Pancreas (tissue), 10 donors: ENCODE data around the gene PSMA7. TPM values are rescaled to one million over a fixed set of nuclear protein-coding genes. Genes with fewer than 3 reads are reported as not detected.
A peak's percentile ranks its signal among the peaks of the same experiment; 100 is the strongest.

Source experiments
- ATAC-seq, 4 donors: fragments of 200-7000 bp; cut with Tn5 transposase; one replicate each; pipeline versions ENCODE4 v1.8.0 to v1.9.1; 2020; ENCODE audit warnings: mild to moderate bottlenecking in 4 of 4, moderate library complexity in 4 of 4
- DNase-seq, 6 donors: peaks; one replicate each; pipeline ENCODE4 v3.0.0-alpha.2; 2020
- FAIRE-seq: peaks from 2 replicates; lab custom pipeline; 2012; peaks lifted over from hg19 to GRCh38; lab: Jason Lieb, UNC
- H3K27ac ChIP-seq, 4 donors: fragments of 200-600 bp; sonication (generic); 1 replicate in 3 of 4; 2 replicates in 1 of 4; pipeline versions ENCODE4 v1.5.0 to v1.8.0; 2020
- H3K27me3 ChIP-seq, 4 donors: fragments of 200-600 bp; one replicate each; pipeline ENCODE4 v1.8.0; 2021
- H3K36me3 ChIP-seq, 3 donors: fragments of 200-600 bp; sonication (generic) in 1 of 3; one replicate each; pipeline versions ENCODE4 v1.5.0 to v1.8.0; 2020 to 2021
- H3K4me1 ChIP-seq, 3 donors: fragments of 200-600 bp; one replicate each; pipeline ENCODE4 v1.8.0; 2021
- H3K4me3 ChIP-seq, 4 donors: fragments of 200-600 bp; sonication (generic) in 2 of 4; one replicate each; pipeline versions ENCODE4 v1.5.0 to v1.8.0; 2020 to 2021
- H3K9me3 ChIP-seq, 4 donors: fragments of 200-600 bp; one replicate each; pipeline ENCODE4 v1.8.0; 2021
- WGBS, 2 donors: extraction: QIAGEN DNeasy Blood & Tissue Kit; methylation state at CpG; one replicate each; pipeline ENCODE4 v1.1.7; 2013; 5-methylcytosine and 5-hydroxymethylcytosine counted together
- intact Hi-C, 3 donors: fragments of 100-400 bp; cut with DNase I; formaldehyde crosslinking; loops; one replicate each; pipeline versions ENCODE4 v1.11.1 to v1.14.2; 2022
- polyA plus RNA-seq, 2 donors: library from polyadenylated mRNA; stranded (reverse); fragments of 200-250 nt; gene quantifications; one replicate each; pipeline ENCODE4 v1.2.3, GENCODE V29; 2013
- total RNA-seq, 6 donors: library from RNA; stranded (reverse); fragmentation: NEBNext Ultra II Directional in 4 of 6; extraction: Animal tissue kit (Norgen Biotek cat#: 25700) in 4 of 6; gene quantifications; one replicate each; pipeline versions ENCODE4 v1.2.1 to v1.2.4, GENCODE V29; 2021 to 2023
- TF ChIP-seq, protein P1 (sequence below), 4 donors: fragments of 200-600 bp; sonication (generic) in 3 of 4; IDR thresholded peaks; one replicate each; pipeline versions ENCODE4 v1.5.0 to v1.8.0; 2021; ENCODE audit warnings: antibody characterized with exemption in 4 of 4
- donor health status: healthy with polysubstance abuse.
- donor health status: DM: no; HTN: no; CAD: no; lungs with moderate emphysema.
- donor health status: DM: no; HTN: no; CAD: no.
- donor health status: control.
- donor health status: control.
- donor health status: Bipolar disorder and iron deficiency.
- donor health status: DM: yes; HTN: yes; CAD: no.
- donor health status: DM: no; HTN: no; CAD: no.
- donor health status: DM: no; HTN: no; CAD: no.
- donor health status: DM: yes; HTN: yes; CAD: no.

The PSMA7 gene
- total and polyA plus RNA-seq, 8 donors = 55.6 to 119 (median 74.3) TPM

DNA sequence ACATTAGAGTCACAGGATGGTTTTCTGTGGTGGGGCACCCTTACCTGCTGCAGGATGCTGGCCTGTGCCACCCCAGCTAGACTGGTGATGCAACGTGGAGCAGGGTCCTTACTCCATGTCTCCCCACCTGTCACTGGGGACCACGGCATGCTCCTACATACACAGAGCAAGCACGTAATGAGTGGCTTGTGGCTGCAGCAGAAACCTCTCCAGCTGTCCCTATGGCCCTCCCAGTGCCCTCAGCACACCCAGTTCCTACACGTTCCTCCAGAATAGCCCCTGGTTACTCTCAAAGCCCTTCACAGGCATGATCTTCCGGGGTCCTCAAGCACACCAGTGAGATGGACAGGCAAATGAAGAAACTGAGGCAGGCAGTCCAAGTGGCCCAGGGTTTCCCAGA is 24.1 kb downstream of the PSMA7 start:
- FAIRE-seq = no peak
- Histone ChIP-seq H3K4me3 (no peak overlapping the region), H3K27me3 (no peaks in the 10 kb centered on the region), H3K9me3 (no peaks in the 10 kb centered on the region), H3K36me3 (no peaks in the 10 kb centered on the region), H3K27ac (peak overlapping the region; percentile 35 to 97 (median 58)), H3K4me1 (peaks cover 18 to 22% (median 18%) of the 10 kb centered on the region in 3 donors)
- no peak for ATAC-seq
- WGBS, 2 donors = 82 to 86% methylated on average over 5 of the region's 5 CpGs
- TF ChIP-seq, protein P1, sequence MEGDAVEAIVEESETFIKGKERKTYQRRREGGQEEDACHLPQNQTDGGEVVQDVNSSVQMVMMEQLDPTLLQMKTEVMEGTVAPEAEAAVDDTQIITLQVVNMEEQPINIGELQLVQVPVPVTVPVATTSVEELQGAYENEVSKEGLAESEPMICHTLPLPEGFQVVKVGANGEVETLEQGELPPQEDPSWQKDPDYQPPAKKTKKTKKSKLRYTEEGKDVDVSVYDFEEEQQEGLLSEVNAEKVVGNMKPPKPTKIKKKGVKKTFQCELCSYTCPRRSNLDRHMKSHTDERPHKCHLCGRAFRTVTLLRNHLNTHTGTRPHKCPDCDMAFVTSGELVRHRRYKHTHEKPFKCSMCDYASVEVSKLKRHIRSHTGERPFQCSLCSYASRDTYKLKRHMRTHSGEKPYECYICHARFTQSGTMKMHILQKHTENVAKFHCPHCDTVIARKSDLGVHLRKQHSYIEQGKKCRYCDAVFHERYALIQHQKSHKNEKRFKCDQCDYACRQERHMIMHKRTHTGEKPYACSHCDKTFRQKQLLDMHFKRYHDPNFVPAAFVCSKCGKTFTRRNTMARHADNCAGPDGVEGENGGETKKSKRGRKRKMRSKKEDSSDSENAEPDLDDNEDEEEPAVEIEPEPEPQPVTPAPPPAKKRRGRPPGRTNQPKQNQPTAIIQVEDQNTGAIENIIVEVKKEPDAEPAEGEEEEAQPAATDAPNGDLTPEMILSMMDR (IDR thresholded peaks at IDR 0.05) = no peak
- peak in 1 of 6 donors; percentile 41 for DNase-seq
- intact Hi-C loops = loop anchor here in 1 of 3 donors (5.0 kb wide), 1 partner anchor 47 kb away; no protein-coding TSS in a partner anchor

DNA sequence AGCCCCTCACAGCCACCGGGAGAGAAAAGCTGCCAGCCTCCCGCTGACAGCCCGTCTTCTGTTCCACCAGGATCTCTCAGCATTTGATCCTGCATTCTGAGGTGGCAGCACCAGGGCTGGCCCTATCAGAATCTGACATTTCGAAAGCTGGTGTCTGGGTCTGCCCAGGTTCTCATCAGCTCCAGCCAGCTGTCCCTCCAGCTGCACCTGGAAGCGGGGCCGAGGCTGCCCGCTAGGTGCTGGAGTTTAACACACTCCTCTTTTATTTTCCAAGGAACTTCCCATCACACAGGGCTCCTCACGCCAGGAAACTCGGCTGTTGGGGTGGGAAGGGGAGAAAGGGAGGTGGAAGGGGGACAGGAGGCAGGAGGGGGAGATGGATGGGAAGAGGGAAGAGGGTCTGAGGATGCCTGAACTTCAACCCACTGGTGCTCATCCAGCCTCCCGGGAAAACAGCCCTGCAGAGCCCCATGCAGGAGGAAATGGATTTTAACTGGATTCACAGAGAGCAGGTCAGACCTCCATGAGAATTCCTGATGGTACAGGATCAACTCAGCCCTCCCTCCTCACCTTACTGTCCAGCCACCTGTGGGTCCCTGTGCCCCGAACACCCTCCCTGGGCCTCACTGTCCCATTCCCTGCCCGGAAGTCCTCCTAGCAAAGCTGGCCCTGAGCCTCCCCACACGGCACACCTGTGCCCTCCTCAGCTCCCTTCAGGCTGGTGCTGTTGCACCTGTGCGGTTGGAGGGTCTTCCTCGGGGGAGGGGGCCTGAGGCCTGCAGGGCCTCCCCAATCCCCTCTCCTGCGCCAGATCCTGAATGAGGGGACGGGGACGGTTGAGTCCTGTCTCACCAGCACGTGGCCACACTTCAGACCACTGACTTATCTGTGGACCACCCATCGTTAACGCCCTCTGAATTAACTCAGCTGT is 24.8 kb downstream of the PSMA7 start:
- DNase-seq (peak in 1 of 6 donors; percentile 57), ATAC-seq (no peak), FAIRE-seq (no peak)
- WGBS, 2 donors = 76 to 80% methylated on average over 21 of the region's 21 CpGs
- Histone ChIP-seq H3K27me3 (no peaks in the 10 kb centered on the region), H3K4me1 (peaks cover 12 to 22% (median 18%) of the 10 kb centered on the region in 3 donors), H3K27ac (no peak overlapping the region), H3K4me3 (no peak overlapping the region), H3K36me3 (no peaks in the 10 kb centered on the region), H3K9me3 (no peaks in the 10 kb centered on the region)
- intact Hi-C loops = loop anchor here in 1 of 3 donors (5.0 kb wide), 1 partner anchor 46 kb away; no protein-coding TSS in a partner anchor
- TF ChIP-seq, protein P1 (IDR thresholded peaks at IDR 0.05) = no peak

DNA sequence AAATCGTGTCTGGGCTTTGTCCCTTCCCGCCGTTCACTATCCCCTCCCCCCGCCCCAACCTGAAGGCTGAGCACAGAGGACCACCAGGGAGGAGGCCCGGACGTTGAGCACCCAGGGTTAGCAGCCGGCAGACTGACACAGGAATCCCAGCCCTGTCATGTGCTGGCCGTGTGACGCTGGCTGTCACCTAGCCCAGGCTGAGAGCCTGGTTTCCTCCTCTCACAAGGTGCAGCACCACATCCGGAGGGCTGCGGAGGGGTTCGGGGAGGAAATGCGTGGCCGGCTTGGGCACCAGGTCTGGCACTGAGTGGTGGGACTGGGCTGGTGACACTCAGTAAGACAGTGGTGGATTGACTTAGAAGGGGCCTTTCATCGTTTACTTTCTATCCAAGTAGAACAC is 25.5 kb downstream of the PSMA7 start:
- ATAC-seq (no peak), DNase-seq (no peak), FAIRE-seq (no peak)
- intact Hi-C loops = loop anchor here in 1 of 3 donors (5.0 kb wide), 1 partner anchor 45 kb away; no protein-coding TSS in a partner anchor
- no peak overlapping the region for H3K27ac ChIP-seq
- no peaks in the 10 kb centered on the region for H3K36me3 ChIP-seq
- no peaks in the 10 kb centered on the region for H3K9me3 ChIP-seq
- H3K4me1 ChIP-seq = peaks cover 12 to 22% (median 18%) of the 10 kb centered on the region in 3 donors
- H3K4me3 ChIP-seq = no peak overlapping the region
- H3K27me3 ChIP-seq = no peaks in the 10 kb centered on the region
- TF ChIP-seq, protein P1 (IDR thresholded peaks at IDR 0.05) = no peak
- 52 to 64% methylated on average over 15 of the region's 15 CpGs for WGBS, 2 donors

- DNase-seq (no peak), FAIRE-seq (no peak), ATAC-seq (no peak)
- Histone ChIP-seq H3K9me3 (no peaks in the 10 kb centered on the region), H3K27ac (no peak overlapping the region), H3K4me3 (no peak overlapping the region), H3K4me1 (peaks cover 12 to 22% (median 18%) of the 10 kb centered on the region in 3 donors), H3K36me3 (no peaks in the 10 kb centered on the region), H3K27me3 (no peaks in the 10 kb centered on the region)
- WGBS, 2 donors = 63 to 77% methylated on average over 9 of the region's 9 CpGs
- intact Hi-C loops = loop anchor here in 1 of 3 donors (5.0 kb wide), 1 partner anchor 45 kb away; no protein-coding TSS in a partner anchor
- TF ChIP-seq, protein P1 (IDR thresholded peaks at IDR 0.05) = no peak
Observed at GRCh38 chr20:62117362-62117646, 25.9 kb downstream of the PSMA7 start.
